HUES48 (cell line): ENCODE results near the gene RBKS.
"Not testable (repeated sequence)": the region's sequence is repeated elsewhere in the genome, so short reads cannot be mapped to it uniquely, and the experiment has no call there.

Experiments used
- H3K27ac ChIP-seq: one replicate; pipeline ENCODE4 v1.7.0; 2013; ENCODE audit warnings: low read depth, low read length, inconsistent platforms
- H3K27me3 ChIP-seq: 2 replicates; pipeline ENCODE4 v1.6.1; 2013; ENCODE audit warnings: mild to moderate bottlenecking, low read length; ENCODE audit not compliant: control insufficient read depth, insufficient read depth
- H3K36me3 ChIP-seq: 2 replicates; pipeline ENCODE4 v1.6.1; 2013; ENCODE audit warnings: low read length; ENCODE audit not compliant: control insufficient read depth, insufficient read depth
- H3K4me1 ChIP-seq: 2 replicates; pipeline ENCODE4 v1.6.1; 2013; ENCODE audit warnings: mild to moderate bottlenecking, low read length; ENCODE audit not compliant: control insufficient read depth, insufficient read depth
- H3K4me3 ChIP-seq: 2 replicates; pipeline ENCODE4 v1.5.1; 2013; ENCODE audit warnings: mild to moderate bottlenecking, low read depth, low read length
- H3K9ac ChIP-seq: 2 replicates; pipeline ENCODE4 v1.6.1; 2013; ENCODE audit warnings: mild to moderate bottlenecking, low read depth, low read length, moderate library complexity
- H3K9me3 ChIP-seq: 2 replicates; pipeline ENCODE4 v1.6.1; 2013; ENCODE audit warnings: low read length; ENCODE audit not compliant: control insufficient read depth, insufficient read depth

RBKS gene

DNA sequence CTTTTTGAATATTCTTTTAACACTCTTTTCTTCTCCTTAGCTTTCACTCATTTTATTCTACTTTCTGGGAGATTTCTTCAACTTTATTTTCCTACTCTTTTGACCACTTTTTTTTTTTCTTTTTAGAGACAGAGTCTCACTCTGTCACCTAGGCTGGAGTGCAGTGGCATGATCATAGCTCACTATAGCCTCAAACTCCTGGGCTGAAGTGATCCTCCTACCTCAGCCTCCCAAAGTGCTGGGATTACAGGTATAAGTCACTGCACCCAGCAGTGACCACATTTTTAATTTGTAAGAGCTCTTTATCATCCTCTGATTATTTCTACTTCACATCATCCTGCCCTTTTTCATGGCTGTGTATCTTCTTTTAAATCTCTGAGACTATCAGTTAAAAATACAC is 144.7 kb downstream of the RBKS start:
- not testable (repeated sequence) for H3K9me3 ChIP-seq, H3K36me3 ChIP-seq, H3K4me3 ChIP-seq, H3K9ac ChIP-seq, H3K27me3 ChIP-seq, H3K4me1 ChIP-seq, H3K27ac ChIP-seq

DNA sequence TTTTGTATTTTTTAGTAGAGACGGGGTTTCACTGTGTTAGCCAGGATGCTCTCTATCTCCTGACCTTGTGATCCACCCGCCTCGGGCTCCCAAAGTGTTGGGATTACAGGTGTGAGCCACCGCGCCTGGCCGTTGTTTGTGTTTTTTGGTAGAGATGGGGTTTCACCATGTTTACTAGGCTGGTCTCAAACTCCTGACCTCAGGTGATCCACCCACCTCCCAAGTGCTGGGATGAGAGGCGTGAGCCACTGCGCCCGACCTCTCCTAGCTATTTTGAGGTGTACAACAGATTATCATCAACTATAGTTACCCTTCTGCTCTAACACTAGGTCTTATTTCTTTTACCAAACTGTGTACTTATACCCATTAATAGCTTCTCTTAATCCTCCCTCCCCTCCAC is 147.6 kb downstream of the RBKS start:
- H3K4me1 ChIP-seq: no peaks in the 10 kb centered on the region
- H3K9me3 ChIP-seq: no peaks in the 10 kb centered on the region
- no peaks in the 10 kb centered on the region for H3K27me3 ChIP-seq
- H3K4me3 ChIP-seq: no peak overlapping the region
- H3K9ac ChIP-seq: no peak overlapping the region
- no peak overlapping the region for H3K27ac ChIP-seq
- no peaks in the 10 kb centered on the region for H3K36me3 ChIP-seq

DNA sequence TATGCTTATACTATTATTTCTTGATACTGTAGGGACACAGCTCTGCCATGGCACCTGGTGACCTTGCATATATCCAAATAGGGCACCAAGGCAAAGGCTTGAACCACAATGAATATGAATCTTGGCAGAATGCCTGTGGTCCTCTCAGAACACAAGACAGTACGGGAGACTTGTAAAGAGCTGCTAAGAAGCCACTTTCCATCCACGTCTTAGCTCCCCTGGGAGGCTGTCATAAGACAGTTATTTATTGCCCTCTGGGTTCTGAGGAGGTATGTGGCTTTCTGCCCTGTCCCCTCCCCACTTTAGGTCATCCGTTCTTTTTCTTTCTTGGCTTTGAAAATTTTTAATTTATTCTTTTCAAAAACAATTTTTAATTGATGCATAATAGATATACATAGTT is 148.5 kb downstream of the RBKS start:
- no peak overlapping the region for H3K27ac ChIP-seq
- no peaks in the 10 kb centered on the region for H3K27me3 ChIP-seq
- H3K4me3 ChIP-seq: no peak overlapping the region
- no peaks in the 10 kb centered on the region for H3K4me1 ChIP-seq
- H3K9ac ChIP-seq: no peak overlapping the region
- no peaks in the 10 kb centered on the region for H3K36me3 ChIP-seq
- H3K9me3 ChIP-seq: no peaks in the 10 kb centered on the region

DNA sequence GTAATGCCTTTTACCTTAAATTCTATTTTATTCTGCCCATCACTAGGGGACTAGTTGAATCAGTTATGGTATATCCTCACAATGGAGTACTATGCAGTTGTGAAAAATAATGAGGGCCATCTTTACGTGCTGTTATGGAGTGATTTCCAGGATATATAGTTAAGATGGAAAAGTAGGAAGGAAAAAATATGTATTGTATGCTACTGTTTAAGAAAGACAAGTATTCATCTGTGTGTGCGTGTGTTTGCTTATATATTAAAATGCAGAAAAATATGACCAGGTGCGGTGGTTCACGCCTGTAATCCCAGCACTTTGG is 151.2 kb downstream of the RBKS start:
- H3K36me3 ChIP-seq: no peaks in the 10 kb centered on the region
- H3K27ac ChIP-seq: no peak overlapping the region
- no peak overlapping the region for H3K9ac ChIP-seq
- peaks cover 7% of the 10 kb centered on the region; the same call in 1 of the 2 replicates for H3K27me3 ChIP-seq
- H3K9me3 ChIP-seq: no peaks in the 10 kb centered on the region
- H3K4me3 ChIP-seq: no peak overlapping the region
- peaks cover 12% of the 10 kb centered on the region for H3K4me1 ChIP-seq

DNA sequence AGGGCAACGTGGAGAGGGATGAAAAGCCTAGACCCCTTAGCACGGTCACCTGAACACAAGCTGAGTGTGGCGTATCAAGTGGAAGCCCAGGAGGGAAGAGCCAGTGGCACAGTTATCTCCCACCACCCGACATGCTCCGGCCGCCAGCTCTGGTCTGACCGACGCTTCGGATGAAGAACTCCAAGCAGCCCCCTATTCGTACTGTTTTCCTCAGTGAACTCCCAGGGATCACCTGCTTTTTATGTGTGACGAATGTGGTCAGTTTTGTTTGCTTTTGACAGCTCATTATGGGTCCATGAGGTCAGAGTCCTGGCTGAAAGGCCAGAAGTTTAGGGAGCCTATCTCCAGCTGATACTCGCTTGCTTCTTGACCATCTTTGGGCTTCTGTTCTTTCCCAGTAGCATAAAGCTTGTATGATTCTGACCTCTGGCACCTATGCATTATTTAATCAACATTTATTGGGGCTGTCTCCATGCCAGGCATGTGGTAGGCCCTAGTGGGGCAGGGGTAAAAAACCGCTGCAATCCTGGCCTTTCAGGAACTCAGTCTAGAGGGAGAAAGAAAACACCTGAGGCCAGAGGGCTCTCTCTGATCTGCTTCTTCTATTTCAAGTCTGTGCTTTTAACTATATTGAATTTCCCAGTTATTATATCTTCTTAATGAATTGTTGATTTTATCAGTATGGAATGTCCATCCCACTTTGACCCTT is 151.7 kb downstream of the RBKS start:
- H3K4me1 ChIP-seq: peaks cover 12% of the 10 kb centered on the region
- no peaks in the 10 kb centered on the region for H3K36me3 ChIP-seq
- no peak overlapping the region for H3K27ac ChIP-seq
- no peak overlapping the region for H3K4me3 ChIP-seq
- no peak overlapping the region for H3K9ac ChIP-seq
- H3K9me3 ChIP-seq: no peaks in the 10 kb centered on the region
- H3K27me3 ChIP-seq: peaks cover 7% of the 10 kb centered on the region; the same call in 1 of the 2 replicates

DNA sequence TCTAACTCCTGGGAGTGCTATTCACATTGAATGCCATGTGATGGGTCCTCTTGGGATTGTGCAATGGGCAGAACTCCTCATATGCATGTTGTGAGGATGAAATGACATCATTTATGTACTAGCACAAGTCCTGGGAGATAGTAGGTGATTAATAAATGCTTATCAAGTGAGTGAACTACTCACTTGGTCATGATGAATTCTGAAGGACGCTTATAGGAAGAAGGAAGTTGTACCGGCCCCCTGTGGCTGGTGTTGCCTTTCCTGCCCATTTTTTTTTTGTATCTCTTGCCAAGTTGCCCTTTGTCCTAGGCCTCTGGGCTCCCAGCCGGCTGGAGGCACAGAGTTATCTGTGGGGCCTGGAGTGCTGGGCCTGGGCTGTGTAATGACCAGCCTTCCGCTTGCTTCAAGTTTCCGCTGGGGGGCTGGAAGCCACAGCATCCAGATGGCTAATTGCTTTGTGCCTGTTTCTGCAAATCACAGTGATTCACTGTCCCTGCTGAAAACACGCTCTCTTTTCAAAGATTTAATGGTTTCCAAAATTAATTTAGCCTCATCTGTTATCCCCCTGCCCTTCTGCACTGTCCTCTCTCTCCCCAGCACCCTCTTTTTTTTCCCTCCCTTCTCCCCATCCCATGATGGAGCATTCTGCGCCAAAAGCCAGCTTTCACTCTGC is 152.4 kb downstream of the RBKS start:
- H3K9me3 ChIP-seq: no peaks in the 10 kb centered on the region
- no peak overlapping the region for H3K9ac ChIP-seq
- H3K27me3 ChIP-seq: peaks cover 7% of the 10 kb centered on the region; the same call in 1 of the 2 replicates
- no peak overlapping the region for H3K27ac ChIP-seq
- H3K4me3 ChIP-seq: no peak overlapping the region
- peaks cover 12% of the 10 kb centered on the region for H3K4me1 ChIP-seq
- H3K36me3 ChIP-seq: no peaks in the 10 kb centered on the region

DNA sequence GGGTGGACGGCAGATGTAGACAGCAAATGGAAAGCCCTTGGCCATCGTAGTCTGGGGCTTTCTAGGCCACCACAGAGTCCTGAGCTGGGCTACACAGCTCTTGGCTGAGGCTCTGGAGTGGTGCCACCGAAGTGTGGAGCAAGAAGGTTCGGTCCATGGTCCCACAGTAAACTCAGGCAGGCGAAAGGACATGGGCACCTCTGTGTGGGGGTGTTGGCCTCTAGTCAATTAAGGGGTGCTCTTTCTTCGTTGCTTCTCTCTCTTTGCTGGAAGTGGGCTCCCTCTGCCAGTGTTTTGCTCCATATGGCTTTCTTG is 153.3 kb downstream of the RBKS start:
- Histone ChIP-seq H3K27me3 (peaks cover 7% of the 10 kb centered on the region; the same call in 1 of the 2 replicates), H3K9me3 (no peaks in the 10 kb centered on the region), H3K4me3 (no peak overlapping the region), H3K9ac (no peak overlapping the region), H3K27ac (no peak overlapping the region), H3K4me1 (peaks cover 12% of the 10 kb centered on the region), H3K36me3 (no peaks in the 10 kb centered on the region)

DNA sequence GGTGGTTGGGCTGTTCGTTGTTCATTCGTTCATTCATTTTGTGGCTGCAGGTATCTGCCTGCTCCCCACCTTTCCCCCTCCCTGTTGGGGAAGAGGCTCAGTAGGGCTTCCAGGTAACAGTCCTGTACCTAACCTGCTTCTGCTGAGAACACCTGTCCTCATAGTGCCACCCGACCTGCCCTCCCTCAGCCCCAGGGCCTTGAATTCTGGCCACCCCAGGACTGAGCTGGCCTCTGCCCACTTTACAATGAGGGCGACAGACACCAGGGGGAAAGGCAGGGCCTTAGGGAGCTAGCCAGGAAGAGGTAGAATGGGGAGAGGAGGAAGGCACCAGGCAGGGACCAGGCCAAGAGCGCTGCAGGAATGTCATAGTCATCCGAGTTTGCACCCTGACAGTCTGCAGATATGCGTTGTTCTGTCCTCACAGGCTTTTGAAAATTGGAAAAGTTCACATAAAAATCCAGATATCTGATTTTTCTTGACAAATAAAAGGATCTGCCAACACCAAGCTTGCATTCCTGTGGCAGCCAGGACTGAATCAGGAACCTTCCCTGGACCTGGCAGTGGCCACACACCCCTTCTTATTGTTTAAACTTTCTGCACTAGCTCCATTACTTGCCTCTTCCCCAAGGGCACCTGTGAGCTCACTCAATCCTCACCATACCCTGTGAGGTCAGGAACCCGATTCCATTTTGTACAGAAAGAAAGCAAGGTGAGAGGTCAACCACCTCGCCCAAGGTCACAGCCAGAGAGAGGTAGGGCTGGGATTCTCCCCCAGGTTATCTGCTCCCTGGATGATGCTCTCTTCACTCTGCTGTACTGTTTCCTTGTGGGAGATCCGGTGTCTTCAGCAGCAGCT is 153.9 kb downstream of the RBKS start:
- Histone ChIP-seq H3K9ac (peak overlapping the region; percentile 56; the same call in 1 of the 2 replicates), H3K4me1 (peaks cover 12% of the 10 kb centered on the region), H3K9me3 (no peaks in the 10 kb centered on the region), H3K4me3 (peak overlapping the region; percentile 71), H3K27me3 (peaks cover 7% of the 10 kb centered on the region; the same call in 1 of the 2 replicates), H3K36me3 (no peaks in the 10 kb centered on the region), H3K27ac (peak overlapping the region; percentile 53)

DNA sequence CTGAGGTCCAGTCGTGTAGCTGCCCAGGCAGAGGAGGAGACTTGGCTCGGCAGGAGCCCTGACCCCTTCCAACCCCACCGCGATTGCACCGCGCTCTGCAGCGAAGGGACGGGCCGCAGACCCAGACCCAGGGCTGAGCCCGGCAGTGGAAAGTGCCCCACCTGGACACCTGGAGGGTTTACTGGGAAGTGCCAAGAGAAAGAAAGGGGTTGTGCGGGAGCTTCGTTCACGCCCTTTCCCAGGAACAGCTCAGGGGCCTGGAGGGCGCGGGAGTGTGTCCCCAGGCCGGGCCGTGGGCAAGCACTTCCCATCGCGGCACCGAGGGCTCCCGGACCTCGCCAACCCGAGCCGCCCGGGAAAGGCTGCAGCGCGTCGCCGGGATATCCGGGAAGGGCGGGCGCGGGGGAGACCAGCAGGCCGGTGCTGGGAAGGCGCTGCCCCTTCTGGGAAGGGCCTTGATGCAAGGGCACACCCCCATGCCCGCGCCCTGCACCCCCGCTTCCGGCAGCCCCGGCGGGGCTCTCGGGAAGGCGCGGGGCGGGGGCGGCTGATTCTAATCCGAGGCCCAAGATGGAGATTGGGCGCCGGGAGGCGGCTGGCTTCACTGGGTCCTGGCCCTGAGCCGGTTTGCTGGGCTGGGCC is 154.8 kb downstream of the RBKS start:
- Histone ChIP-seq H3K4me1 (peaks cover 12% of the 10 kb centered on the region), H3K9ac (peak overlapping the region; percentile 56), H3K27ac (peak overlapping the region; percentile 53), H3K36me3 (no peaks in the 10 kb centered on the region), H3K27me3 (peaks cover 7% of the 10 kb centered on the region; the same call in 1 of the 2 replicates), H3K9me3 (no peaks in the 10 kb centered on the region), H3K4me3 (peak overlapping the region; percentile 71)

DNA sequence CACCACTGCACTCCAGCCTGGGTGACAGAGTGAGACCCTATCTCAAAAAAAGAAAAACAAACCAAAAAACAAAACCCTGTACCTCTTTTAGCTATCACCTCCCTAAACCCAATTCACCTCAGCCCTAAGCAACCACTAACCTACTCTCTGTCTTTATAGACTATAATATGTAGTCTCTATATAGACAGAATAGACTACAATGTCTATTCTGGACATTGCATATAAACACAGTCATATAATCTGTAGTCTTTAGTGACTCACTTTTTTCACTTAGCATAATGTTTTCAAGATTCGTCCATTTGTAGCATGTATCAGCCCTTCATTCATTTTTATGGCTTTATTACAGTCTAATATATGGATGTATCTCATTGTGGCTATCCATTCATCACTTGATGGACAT is 155.9 kb downstream of the RBKS start:
- no peak overlapping the region for H3K9ac ChIP-seq
- no peak overlapping the region for H3K4me3 ChIP-seq
- no peaks in the 10 kb centered on the region for H3K9me3 ChIP-seq
- H3K27me3 ChIP-seq: peaks cover 7% of the 10 kb centered on the region; the same call in 1 of the 2 replicates
- H3K4me1 ChIP-seq: peaks cover 12% of the 10 kb centered on the region
- H3K27ac ChIP-seq: no peak overlapping the region
- H3K36me3 ChIP-seq: no peaks in the 10 kb centered on the region
